HG02840 (cell line): Measurements from ENCODE around the gene FRAS1.
"Not testable (repeated sequence)": the region's sequence is repeated elsewhere in the genome, so short reads cannot be mapped to it uniquely, and the experiment has no call there.

Experiments
- ATAC-seq: cut with Tn5 transposase; IDR thresholded peaks from one replicate; pipeline ENCODE4 v1.9.1; 2021; ENCODE audit warnings: mild to moderate bottlenecking, moderate library complexity, moderate number of reproducible peaks; ENCODE audit not compliant: unreplicated experiment, low FRiP score

FRAS1 gene

DNA sequence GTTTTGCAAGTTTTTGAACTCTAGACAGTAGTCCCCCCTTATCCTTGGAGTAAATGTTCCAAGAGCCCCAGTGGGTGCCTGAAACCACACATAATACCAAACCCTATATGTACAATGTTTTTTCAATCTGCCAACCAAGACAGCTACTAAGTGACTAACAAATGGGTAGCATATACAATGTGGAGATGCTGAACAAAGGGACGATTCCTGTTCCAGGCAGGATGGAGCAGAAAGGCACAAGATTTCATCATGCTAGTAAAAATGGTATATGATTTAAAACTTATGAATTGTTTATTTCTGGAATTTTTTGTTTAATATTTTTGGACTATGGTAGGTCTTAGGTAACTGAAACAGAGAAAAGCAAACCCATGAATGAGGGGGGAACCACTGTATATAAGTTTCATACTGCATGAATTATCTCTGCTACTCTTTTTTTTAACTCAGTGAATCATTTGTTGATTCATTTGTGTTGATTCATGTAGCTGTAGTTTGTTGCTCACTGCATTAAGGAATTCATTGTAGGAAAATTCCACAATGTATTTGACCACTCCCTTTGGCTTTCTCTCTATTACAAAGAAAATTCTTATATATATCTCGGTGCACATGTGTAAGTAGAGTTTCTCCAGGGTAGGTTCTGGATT lies 472.6 kb downstream of the FRAS1 start:
- no peak for ATAC-seq

DNA sequence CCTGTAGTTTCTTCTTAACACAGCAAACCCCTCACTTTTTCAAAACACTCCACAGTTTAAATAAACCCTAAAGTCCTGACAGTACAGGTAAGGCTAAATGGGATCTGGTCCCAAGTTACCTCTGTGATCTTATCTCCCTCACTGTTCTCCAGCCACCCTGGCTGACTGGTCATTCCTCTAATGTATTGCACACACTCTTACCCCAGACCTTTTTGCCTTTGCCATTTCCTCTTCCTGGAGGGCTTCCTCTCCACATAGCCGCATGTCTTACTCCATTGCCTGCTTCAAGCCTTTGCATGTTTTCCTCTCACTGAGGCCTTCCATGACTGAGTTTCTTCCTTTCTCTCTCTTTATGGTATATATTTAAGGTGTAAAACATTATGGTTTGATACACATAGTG lies 474.9 kb downstream of the FRAS1 start:
- ATAC-seq: no peak

DNA sequence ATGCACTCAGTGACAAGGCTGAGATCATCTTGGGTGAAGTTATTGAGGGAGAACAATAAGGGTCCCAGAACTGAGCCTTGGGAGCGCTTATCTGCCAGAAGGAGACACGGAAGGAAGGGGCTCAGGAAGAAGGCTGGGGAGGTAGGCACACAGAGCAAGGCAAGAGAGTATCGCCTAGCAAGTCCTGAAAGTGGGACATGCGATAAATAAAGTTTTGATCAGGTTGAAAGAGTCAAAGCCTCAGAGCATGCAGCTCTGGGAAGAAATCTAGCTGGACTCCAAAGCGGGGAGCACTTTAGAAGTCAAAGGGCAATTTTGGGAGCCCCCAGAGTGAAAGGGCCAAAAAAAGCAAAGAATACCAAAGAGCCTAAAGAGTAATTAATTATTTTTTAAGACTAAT lies 476.7 kb downstream of the FRAS1 start:
- ATAC-seq: no peak

DNA sequence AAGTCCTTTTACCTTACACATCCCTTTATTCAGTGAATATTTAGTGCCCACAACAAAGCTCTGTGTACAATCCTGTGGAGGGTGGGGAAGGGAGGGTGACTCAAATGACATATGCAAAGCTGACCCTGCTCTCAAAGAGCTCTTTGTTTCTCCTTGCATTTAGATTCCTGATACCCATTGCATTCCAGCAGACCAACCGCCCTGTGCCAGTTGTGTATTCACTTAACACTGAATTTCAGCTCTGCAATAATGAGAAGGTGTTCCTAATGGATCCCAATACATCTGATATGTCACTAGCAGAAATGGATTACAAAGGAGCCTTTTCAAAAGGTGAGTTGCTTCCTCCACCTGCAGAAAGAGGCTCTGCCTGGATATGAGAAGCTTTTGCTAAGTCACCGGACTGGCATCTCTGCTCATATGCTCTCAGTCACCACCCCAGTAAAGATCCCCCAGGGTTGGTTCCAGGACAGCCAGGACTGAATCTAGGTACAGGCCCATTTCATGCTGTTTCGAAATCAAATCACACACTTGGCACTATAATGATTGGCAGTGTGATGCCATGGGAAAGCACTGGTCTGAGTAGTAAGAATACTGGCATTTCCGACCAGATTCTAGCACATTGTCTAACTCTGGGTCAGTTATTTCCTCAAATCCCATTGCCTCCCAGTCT lies 477.3 kb downstream of the FRAS1 start:
- no peak for ATAC-seq

DNA sequence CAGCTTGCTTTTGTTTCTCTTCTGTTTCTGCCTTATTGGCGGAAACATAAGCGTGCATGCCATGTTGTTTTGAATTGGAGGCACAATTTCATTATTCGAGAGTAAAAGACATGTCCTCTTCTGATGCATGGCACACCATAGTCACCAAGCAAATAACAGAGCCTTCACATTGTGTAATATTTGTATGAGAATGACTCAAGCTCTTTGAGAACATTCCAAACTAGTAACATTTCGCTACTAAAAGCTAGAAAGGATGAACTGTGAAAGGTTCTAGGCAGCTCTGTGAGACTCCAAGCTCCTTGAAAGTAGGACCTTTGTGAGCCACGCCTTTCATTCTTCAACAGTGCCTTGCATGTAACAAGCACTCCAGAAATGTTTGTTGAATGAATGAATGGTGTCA lies 485.2 kb downstream of the FRAS1 start:
- no peak for ATAC-seq

DNA sequence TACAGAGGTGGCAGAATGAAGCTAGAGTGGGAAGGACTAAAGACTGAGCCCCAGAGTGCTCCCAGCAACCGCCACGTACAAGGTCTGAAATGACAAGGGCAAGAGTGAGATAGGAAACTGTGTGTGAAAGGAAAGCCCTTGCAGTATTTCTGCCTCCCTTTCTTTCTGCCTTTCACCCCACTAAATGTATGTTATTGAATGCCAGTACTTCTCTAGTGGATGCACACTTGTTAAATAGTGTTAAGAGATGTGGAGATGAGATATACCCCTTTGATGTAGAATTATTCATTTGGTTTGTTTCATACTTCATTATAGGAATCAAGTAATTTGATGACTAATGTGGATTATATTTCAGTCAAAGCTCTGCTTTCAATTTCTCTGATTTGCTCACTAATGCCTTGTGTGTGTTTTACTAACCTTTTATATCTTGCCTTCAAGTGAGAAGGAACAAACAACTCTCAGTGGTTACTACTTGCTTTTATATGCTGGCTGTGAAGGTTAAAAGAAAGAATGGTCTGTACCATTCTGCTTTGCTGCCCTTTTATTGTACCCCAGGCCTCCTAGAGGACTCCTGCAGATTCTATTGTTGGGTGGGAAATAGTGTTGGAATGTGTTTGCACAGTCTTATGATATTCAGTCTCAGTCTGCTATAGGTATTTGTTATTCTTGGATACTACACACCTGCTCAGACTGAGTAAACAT lies 486.5 kb downstream of the FRAS1 start:
- ATAC-seq: no peak

DNA sequence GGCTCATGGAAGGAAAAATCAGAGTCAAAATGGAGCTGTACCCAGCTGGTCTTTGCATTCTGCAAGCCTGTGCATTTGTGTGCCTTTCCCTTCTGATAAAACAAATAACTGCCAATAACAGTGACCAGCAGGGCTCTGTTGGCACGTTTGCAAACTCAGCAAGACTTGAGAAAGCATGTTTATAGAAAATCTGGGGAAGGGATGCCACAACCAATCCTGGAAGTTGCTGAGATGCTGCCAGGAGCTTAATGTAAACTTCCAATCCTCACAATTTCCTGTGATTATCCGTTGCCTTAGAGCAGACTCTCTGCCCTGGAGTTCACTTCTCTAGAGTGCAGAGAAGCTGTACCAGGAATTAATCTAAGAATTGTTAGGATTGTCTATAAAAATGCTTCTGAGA lies 487.6 kb downstream of the FRAS1 start:
- ATAC-seq: no peak

DNA sequence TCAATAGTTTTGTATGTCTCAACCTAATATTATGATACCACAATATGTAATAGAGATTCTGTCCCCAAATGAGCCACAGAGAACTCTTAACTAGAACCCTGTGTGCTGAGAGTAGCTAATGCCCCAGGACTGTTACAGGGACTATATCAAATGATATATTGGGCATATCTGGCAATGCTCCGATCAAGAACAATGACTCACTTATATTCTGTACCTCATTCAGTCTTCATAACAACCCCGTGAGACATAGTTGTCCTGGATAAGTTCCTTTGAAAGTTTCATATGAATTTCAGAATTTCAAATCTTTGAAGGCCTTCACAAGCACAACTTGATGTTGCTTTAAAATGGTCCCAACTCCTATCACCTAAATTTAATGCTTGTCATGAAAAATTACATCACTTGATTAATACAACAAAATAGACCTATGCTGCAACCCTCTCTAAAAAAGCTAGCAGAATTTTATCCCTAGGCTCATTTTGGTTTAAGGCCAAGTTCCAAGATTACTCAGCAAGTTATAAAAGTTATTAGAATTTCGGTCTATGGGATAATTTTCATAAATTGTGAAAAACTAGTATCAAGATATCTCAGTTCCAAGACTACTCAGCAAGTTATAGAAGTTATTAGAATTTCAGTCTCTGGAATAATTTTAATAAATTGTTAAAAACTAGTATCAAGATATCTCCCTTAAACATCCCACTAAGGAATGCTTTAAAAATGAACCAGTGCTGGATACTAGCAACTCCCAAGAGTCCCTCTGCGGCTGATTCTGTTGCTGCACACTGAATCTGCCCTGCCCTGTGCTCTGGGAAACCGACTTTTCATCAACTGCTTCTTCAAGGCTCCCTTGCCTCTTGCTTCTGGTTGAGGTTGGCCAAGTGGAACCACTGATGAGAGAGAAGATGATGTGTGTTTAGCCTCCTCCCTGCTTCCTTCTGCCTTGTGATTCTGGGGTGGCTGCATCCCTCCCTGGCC lies 488.4 kb downstream of the FRAS1 start:
- ATAC-seq: no peak

DNA sequence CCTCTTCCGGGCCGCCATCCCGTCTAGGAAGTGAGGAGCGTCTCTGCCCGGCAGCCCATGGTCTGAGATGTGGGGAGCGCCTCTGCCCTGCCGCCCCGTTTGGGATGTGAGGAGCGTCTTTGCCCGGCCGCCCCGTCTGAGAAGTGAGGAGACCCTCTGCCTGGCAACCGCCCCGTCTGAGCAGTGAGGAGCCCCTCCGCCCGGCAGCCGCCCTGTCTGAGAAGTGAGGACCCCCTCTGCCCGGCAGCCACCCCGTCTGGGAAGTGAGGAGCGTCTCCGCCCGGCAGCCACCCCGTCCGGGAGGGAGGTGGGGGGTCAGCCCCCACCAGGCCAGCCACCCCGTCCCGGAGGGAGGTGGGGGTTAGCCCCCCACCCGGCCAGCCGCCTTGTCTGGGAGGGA lies 490.8 kb downstream of the FRAS1 start:
- not testable (repeated sequence) for ATAC-seq

DNA sequence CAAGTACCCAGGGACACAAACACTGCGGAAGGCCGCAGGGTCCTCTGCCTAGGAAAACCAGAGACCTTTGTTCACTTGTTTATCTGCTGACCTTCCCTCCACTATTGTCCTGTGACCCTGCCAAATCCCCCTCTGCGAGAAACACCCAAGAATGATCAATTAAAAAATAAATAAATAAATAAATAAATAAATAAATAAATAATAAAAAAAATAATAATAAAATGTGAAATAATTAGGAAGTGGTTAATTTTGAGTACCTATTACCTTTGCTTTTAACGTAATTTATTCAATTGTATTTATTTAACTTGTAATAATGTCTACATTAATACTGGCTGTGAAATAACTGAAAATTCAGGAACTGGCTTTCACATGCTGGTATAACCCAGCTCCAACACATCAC lies 491.8 kb downstream of the FRAS1 start:
- ATAC-seq: not testable (repeated sequence)

DNA sequence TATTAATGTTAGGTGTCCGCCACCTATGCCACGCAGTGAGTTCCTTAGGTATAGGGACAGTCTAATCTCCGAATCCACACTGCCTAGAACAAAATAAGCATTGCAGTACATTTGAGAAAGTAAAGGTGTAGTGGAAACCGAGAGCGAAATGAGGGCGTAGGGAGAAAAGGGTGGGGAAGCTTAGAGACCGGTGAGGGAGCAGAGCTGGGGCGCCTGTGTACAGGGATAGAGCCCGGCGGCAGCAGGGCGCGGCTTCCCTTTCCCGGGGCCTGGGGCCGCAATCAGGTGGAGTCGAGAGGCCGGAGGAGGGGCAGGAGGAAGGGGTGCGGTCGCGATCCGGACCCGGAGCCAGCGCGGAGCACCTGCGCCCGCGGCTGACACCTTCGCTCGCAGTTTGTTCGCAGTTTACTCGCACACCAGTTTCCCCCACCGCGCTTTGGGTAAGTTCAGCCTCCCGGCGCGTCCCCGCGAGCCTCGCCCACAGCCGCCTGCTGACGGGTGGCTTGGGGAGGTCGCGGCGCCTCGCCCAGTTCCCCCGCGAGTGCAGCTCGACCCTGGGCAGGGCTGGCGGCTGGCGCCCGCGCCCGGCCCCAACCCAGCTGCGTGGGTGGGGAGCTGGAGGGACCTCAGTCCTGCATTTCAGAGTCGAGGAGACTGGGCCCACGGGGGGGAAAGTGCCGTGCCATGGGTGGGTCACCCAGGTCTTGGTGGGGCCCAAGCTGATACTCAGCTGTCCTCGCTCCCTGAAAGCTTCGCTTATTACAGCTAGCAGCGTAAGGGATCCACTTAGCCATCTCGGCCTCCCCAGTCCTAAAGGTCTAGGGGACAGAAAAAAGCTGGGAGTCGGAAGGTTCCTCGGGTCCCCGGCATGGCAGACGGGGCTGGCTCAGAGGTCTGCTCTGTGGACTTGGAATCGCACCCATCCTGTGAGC lies 494.6 kb downstream of the FRAS1 start, which contains the start of gene ANXA3:
Gene ANXA3, plus strand, starts transcription at position 351 of the 932 bp plus-strand sequence. CDS start 2,704 bp downstream, outside the sequence.
- ATAC-seq: no peak

DNA sequence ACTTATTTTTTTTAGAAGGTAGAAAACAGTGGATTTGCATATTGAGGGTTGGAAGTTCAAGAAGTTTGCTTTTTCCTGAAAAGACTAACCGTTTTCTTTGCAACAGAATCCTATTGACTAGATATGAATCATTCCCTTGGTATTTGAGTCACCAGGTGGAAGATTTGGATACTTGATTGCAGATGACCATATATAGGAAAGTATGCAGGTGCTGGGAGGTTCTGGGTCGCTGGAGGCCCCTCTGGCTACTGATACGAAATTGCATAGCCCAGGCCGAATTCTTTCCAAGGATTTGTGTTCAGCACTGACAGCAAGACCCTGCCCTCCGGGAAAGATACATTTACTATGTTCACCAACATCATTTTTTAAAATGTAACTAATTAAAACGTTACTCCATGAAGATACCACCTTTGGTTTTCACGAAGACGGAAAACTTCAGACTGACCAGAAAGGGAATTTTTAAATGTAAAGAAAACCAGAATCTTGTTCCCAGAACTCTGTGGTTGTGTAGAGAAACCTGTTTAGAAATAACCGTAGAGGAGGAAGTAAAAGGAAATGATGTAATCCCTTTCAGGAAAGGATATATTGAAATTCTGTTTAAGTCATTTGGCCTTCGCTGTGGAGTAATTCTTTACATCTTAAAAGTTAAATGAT lies 495.4 kb downstream of the FRAS1 start:
- ATAC-seq: no peak

DNA sequence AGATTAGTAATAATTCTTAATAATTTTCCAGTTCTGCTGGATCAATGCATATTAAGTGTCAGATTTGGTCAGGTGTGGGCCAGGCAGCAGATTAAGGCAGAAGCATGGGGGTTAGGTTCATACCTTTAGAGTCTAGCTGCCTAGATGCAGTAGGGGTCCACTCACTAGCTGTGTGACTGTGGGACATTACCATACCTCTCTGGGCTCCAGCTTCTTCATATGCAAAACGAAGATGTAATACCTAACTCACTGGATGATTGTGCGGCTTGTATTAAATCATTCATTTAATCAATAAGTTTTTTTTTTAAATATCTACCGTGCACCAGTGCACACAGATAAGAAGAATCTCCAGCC lies 495.9 kb downstream of the FRAS1 start:
- no peak for ATAC-seq

DNA sequence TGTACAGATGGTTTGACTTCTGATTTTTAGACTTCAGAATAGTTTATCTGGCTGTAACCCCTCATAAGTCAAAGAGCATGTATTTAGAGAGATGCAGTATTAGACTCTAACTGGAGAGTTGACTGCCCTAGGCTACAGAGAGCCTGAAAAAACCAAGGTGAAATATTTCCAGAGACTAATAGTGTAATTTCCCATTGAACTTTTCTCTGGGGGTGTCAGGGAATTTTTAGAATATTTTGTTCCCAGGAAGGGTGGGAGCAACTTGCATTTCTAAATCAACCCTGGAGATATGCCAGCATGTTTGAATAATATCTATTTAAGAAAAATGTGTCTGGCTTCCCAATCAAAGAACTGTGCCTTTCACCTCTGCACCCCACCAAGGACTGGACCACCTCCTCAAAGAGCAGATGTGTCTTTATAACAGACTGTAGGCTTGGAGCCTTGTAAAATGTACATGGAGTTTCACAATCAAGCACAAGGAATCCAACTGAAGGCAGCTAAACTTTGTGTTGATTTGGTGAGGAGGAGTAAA lies 496.5 kb downstream of the FRAS1 start:
- no peak for ATAC-seq

DNA sequence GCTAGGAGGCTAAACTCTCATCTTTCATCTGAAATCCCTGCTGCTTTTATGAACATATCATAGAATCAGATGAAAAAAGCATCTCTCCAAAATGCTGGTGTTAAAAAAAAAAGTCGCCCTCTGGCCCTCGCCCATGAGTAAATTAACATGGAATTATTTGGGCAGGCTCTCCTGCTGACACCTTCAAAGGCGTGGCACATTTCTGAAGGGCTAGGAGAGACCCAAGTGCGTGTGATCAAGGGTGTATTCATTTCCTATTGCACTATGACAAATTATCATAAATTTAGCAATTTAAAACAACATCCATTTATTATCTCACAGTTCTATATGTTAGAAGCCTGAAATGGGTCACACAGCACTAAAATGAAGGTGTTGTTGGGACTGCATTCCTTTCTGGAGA lies 499.5 kb downstream of the FRAS1 start:
- ATAC-seq: no peak

DNA sequence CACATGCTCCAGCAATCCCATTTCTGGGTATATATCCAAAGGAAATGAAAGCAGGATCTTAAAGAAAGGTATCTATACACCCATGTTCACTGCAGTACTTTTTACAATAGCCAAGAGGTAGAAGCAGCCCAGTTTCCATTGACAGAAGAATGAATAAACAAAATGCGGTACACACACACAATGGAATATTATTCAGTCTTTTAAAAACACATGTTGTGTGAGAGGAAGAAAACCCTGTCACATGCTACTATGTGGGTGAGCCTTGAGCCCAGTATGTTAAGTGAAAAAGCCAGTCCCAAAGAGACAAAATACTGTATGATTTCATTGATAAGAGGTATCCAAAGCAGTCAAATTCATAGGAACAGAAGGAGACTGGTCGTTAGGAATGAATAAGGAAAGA lies 500.7 kb downstream of the FRAS1 start:
- no peak for ATAC-seq

DNA sequence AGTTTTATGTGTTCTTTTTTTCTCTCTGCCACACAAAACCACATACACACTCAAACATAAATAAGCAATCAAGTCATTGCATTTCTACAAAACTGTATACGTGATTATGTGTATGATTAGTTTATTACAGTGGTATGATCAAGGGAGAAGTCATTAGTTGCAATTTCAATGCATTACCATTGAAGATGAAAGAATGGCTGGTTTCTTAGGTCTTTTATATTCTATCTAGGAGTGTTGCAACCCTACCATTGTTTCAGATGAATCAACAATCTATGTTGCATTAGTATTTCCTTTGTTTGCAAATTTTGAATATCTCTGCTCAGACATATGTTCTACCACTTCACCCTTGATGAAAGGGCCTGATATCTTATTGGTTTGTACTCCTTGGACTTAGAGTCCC lies 501.3 kb downstream of the FRAS1 start:
- no peak for ATAC-seq

DNA sequence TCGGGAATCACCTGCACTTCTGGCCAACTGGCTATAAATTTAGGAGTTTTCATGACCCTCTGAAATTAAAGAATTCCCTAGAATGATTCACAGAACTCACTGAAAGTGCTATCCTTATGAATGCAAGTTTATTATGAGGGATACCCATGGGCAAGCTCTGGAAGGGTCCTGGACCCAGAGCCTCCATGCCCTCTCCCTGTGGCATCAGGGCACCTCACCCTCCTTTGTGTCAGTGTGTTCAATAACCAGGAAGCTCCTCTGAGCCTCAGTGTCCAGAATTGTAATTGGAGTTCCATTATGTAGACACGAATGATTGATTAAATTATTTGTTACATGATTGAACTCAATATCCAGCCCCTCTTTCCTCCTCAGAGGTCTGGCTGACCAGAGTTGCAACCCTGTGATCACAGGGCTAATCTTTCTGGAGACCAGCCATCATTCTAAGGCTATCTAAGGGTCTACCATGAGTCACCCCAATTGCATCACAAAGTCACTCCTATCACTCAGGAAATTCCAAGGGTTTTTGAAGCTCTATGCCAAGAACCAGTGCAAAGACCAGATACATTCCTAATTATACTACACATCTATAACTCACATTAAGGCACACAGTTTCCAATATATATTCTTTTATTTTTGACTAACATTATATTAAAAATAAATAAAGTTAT lies 503.3 kb downstream of the FRAS1 start:
- ATAC-seq: no peak
